Measurements from ENCODE around the gene NLGN1.

- TF ChIP-seq POLR2AphosphoS5 (IDR thresholded peaks at IDR 0.05; ENCODE audit: low read depth, low read length), result no peak
- no peak for TF ChIP-seq REST (IDR thresholded peaks at IDR 0.05; ENCODE audit: insufficient read depth in 1 of 2, low read depth in 2 of 2, low read length in 2 of 2)
- TF ChIP-seq SIN3A (IDR thresholded peaks at IDR 0.05; ENCODE audit: borderline replicate concordance, insufficient read depth, low read length), result no peak
- TF ChIP-seq TAF1 (IDR thresholded peaks at IDR 0.05; ENCODE audit: borderline replicate concordance, insufficient read depth, low read length), result no peak
These were observed 756.3 kb downstream of the NLGN1 start for GRCh38 chr3:174153871-174154270.
